PC-3 (cell line): ENCODE measurements around the gene IQCB1. TPM values are rescaled to one million over a fixed set of nuclear protein-coding genes. Genes with fewer than 3 reads are reported as not detected.

Experiments
- ATAC-seq: fragments of 200-7000 bp; cut with Tn5 transposase; 2 replicates; pipeline ENCODE4 v1.9.1; 2020; ENCODE audit warnings: mild to moderate bottlenecking, moderate library complexity
- BruUV-seq: library from RNA; stranded (reverse); fragments of 400-500 nt; replicated peaks from 2 replicates; lab custom pipeline; 2021; lab: Mats Ljungman, UMichigan
- CTCF ChIA-PET: fragments of 300-600 bp; sonication (Branson Sonifier 250); formaldehyde crosslinking; loops from one replicate; lab custom pipeline; 2022; ENCODE audit warnings: antibody characterized with exemption; lab: Charles Lee
- POLR2A ChIA-PET: fragments of 300-600 bp; sonication (Branson Sonifier 250); formaldehyde crosslinking; loops from one replicate; lab custom pipeline; 2022; ENCODE audit warnings: antibody characterized with exemption; ENCODE audit not compliant: unreplicated experiment; lab: Charles Lee
- DNase-seq: peaks from one replicate; pipeline ENCODE4 v3.0.0-alpha.2; 2015
- H2AFZ ChIP-seq: fragments of 300-600 bp; sonication (generic); 2 replicates; pipeline ENCODE4 v1.6.0; 2016; ENCODE audit warnings: antibody characterized with exemption, low read length
- H3F3A ChIP-seq: fragments of 300-600 bp; sonication (generic); one replicate; pipeline ENCODE4 v1.6.0; 2017; ENCODE audit warnings: antibody characterized with exemption, low read length, control low read depth, mild to moderate bottlenecking; ENCODE audit not compliant: unreplicated experiment
- H3K27ac ChIP-seq: fragments of 300-600 bp; sonication (generic); 2 replicates; pipeline ENCODE4 v1.5.1; 2016; ENCODE audit warnings: mild to moderate bottlenecking, low read length
- H3K27me3 ChIP-seq: fragments of 300-600 bp; sonication (generic); 2 replicates; pipeline ENCODE4 v1.6.1; 2016; ENCODE audit warnings: low read length, mixed read lengths
- H3K36me3 ChIP-seq: fragments of 300-600 bp; sonication (generic); 2 replicates; pipeline ENCODE4 v1.6.1; 2016; ENCODE audit warnings: low read depth, mixed run types, low read length, mixed read lengths
- H3K4me1 ChIP-seq: fragments of 300-600 bp; sonication (generic); 2 replicates; pipeline ENCODE4 v1.5.1; 2016; ENCODE audit warnings: low read length; ENCODE audit not compliant: insufficient read depth
- H3K4me2 ChIP-seq: fragments of 300-600 bp; sonication (generic); 2 replicates; pipeline ENCODE4 v1.6.0; 2016; ENCODE audit warnings: low read length
- H3K4me3 ChIP-seq: fragments of 300-600 bp; sonication (generic); 2 replicates; pipeline ENCODE4 v1.5.1; 2016; ENCODE audit warnings: mild to moderate bottlenecking, low read length, mixed read lengths
- H3K79me2 ChIP-seq: fragments of 300-600 bp; sonication (generic); 2 replicates; pipeline ENCODE4 v1.6.1; 2017; ENCODE audit warnings: low read length, mixed read lengths
- H3K9ac ChIP-seq: fragments of 300-600 bp; sonication (generic); 2 replicates; pipeline ENCODE4 v1.6.0; 2016; ENCODE audit warnings: mild to moderate bottlenecking, low read length
- H3K9me2 ChIP-seq: fragments of 300-600 bp; sonication (generic); replicated peaks from 2 replicates; pipeline ENCODE4 v1.6.1; 2016; ENCODE audit warnings: mixed run types, low read length, mixed read lengths
- H3K9me3 ChIP-seq: fragments of 300-600 bp; sonication (generic); 2 replicates; pipeline ENCODE4 v1.6.1; 2016; ENCODE audit warnings: low read length, mixed read lengths
- H4K20me1 ChIP-seq: fragments of 300-600 bp; sonication (generic); 2 replicates; pipeline ENCODE4 v1.6.1; 2016; ENCODE audit warnings: low read length, mixed read lengths
- EZH2 ChIP-seq: fragments of 300-600 bp; sonication (generic); IDR thresholded peaks from one replicate; pipeline ENCODE4 v1.6.1; 2017; ENCODE audit warnings: antibody characterized with exemption, mild to moderate bottlenecking, low read length; ENCODE audit not compliant: unreplicated experiment
- EZH2phosphoT487 ChIP-seq: fragments of 300-600 bp; sonication (generic); IDR thresholded peaks from 2 replicates; pipeline ENCODE4 v1.6.1; 2018; ENCODE audit warnings: mild to moderate bottlenecking, antibody characterized with exemption, low read length, borderline replicate concordance
- intact Hi-C: fragments of 100-400 bp; cut with micrococcal nuclease; formaldehyde crosslinking; loops from 2 replicates; pipeline ENCODE4 v1.9.0; 2023
- total RNA-seq: library from RNA; depleted of rRNA; stranded (reverse); fragments of >200 nt; gene quantifications from 2 replicates; pipeline ENCODE4 v1.2.3, GENCODE V29; 2014; rRNA removed
- TF ChIP-seq, protein P1 (sequence below): fragments of 300-600 bp; sonication (generic); conservative IDR thresholded peaks from 2 replicates; pipeline ENCODE4 v1.5.1; 2017; ENCODE audit warnings: antibody characterized with exemption, low read depth, mild to moderate bottlenecking, low read length

IQCB1 gene
- total RNA-seq, 1 experiment from 2014 or later = 29.3 TPM

GRCh38 chr3:121720163-121720562 is 114.7 kb downstream of the IQCB1 start:
- H3K4me2 ChIP-seq = no peak overlapping the region
- peaks cover 81% of the 10 kb centered on the region for H3K36me3 ChIP-seq
- no peaks in the 10 kb centered on the region for H3K27me3 ChIP-seq
- no peak for DNase-seq
- H3F3A ChIP-seq = no peaks in the 10 kb centered on the region
- CTCF ChIA-PET = no interaction called here
- H4K20me1 ChIP-seq = no peaks in the 10 kb centered on the region
- intact Hi-C loops = no loop called here
- TF ChIP-seq, protein P1, sequence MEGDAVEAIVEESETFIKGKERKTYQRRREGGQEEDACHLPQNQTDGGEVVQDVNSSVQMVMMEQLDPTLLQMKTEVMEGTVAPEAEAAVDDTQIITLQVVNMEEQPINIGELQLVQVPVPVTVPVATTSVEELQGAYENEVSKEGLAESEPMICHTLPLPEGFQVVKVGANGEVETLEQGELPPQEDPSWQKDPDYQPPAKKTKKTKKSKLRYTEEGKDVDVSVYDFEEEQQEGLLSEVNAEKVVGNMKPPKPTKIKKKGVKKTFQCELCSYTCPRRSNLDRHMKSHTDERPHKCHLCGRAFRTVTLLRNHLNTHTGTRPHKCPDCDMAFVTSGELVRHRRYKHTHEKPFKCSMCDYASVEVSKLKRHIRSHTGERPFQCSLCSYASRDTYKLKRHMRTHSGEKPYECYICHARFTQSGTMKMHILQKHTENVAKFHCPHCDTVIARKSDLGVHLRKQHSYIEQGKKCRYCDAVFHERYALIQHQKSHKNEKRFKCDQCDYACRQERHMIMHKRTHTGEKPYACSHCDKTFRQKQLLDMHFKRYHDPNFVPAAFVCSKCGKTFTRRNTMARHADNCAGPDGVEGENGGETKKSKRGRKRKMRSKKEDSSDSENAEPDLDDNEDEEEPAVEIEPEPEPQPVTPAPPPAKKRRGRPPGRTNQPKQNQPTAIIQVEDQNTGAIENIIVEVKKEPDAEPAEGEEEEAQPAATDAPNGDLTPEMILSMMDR = no peak
- TF ChIP-seq EZH2phosphoT487 (no peak), EZH2 (no peak)
- H2AFZ ChIP-seq = no peak overlapping the region
- H3K9me2 ChIP-seq = no peaks in the 10 kb centered on the region
- H3K27ac ChIP-seq = no peak overlapping the region
- POLR2A ChIA-PET = no interaction called here
- no peaks in the 10 kb centered on the region for H3K9me3 ChIP-seq
- no peaks in the 10 kb centered on the region for H3K4me1 ChIP-seq
- H3K9ac ChIP-seq = no peak overlapping the region
- BruUV-seq = no TSS peak
- no peaks in the 10 kb centered on the region for H3K79me2 ChIP-seq
- H3K4me3 ChIP-seq = no peak overlapping the region
- ATAC-seq = no peak

Other genes starting within 250 kb of the IQCB1 start
- gene FBXO40, start 241.7 kb downstream of the IQCB1 start, total RNA-seq = not detected in 2 replicates
- 3.7 and 5.8 TPM in 2 replicates for gene HCLS1, start 174.2 kb downstream of the IQCB1 start, total RNA-seq
- gene GOLGB1, start 85.3 kb downstream of the IQCB1 start, total RNA-seq = 30.2 and 31.6 TPM in 2 replicates
- 2.8 and 8.6 TPM in 2 replicates for gene EAF2, start 149 bp upstream of the IQCB1 start, total RNA-seq
- gene SLC15A2, start 59.3 kb upstream of the IQCB1 start, total RNA-seq = 0.12 and 0.91 TPM in 2 replicates
- gene ILDR1, start 187.2 kb upstream of the IQCB1 start, total RNA-seq = 4.8 and 5.6 TPM in 2 replicates
- 0.07 TPM in 1 of 2 replicates, not detected in the other for gene CD86, start 220.3 kb upstream of the IQCB1 start, total RNA-seq